ENCODE results near the gene TTN. TPM values are rescaled to one million over a fixed set of nuclear protein-coding genes. Genes with fewer than 3 reads are reported as not detected.

Gene TTN
- total RNA-seq, 6 donors from 2014 or later, result 13.8 to 895 (median 119) TPM

- H3K36me3 ChIP-seq, result peaks cover 0 to 30% (median 3%) of the 10 kb centered on the region in 4 donors
- H3K27ac ChIP-seq, result no peak overlapping the region
- no peaks in the 10 kb centered on the region for H3K27me3 ChIP-seq
- ATAC-seq (ENCODE audit: low FRiP score in 2 of 2), result no peak
- DNase-seq, result no peak
- WGBS, 2 donors, result 80 to 82% methylated on average over 3 of the region's 3 CpGs
- no peak overlapping the region for H3K4me3 ChIP-seq
- H3K4me1 ChIP-seq, result peaks cover 19 to 40% (median 39%) of the 10 kb centered on the region in 4 donors
- H3K9me3 ChIP-seq, result no peaks in the 10 kb centered on the region
- TF ChIP-seq POLR2AphosphoS5 (IDR thresholded peaks at IDR 0.05) (no peak), CTCF (IDR thresholded peaks at IDR 0.05) (no peak), POLR2A (IDR thresholded peaks at IDR 0.05) (no peak), EP300 (IDR thresholded peaks at IDR 0.05) (no peak)
Measured at GRCh38 chr2:178485356-178485755, 321.9 kb downstream of the TTN start.

GRCh38 chr2:178484245-178485041 is 322.8 kb downstream of the TTN start:
- 56 to 58% methylated on average over 6 of the region's 6 CpGs for WGBS, 2 donors
- no peaks in the 10 kb centered on the region for H3K9me3 ChIP-seq
- peaks cover 0 to 21% (median 3%) of the 10 kb centered on the region in 4 donors for H3K36me3 ChIP-seq
- ATAC-seq (ENCODE audit: low FRiP score in 2 of 2), result no peak
- no peaks in the 10 kb centered on the region for H3K27me3 ChIP-seq
- H3K4me1 ChIP-seq, result peaks cover 25 to 45% (median 44%) of the 10 kb centered on the region in 4 donors
- no peak overlapping the region for H3K4me3 ChIP-seq
- H3K27ac ChIP-seq, result no peak overlapping the region
- DNase-seq, result no peak
- TF ChIP-seq CTCF (IDR thresholded peaks at IDR 0.05) (no peak), POLR2A (IDR thresholded peaks at IDR 0.05) (no peak), POLR2AphosphoS5 (IDR thresholded peaks at IDR 0.05) (no peak), EP300 (IDR thresholded peaks at IDR 0.05) (no peak)

GRCh38 chr2:178482437-178482836 is 324.8 kb downstream of the TTN start:
- Histone ChIP-seq H3K4me3 (no peak overlapping the region), H3K27ac (no peak overlapping the region), H3K9me3 (no peaks in the 10 kb centered on the region), H3K36me3 (peaks cover 0 to 8% (median 3%) of the 10 kb centered on the region in 4 donors), H3K4me1 (peaks cover 29 to 53% (median 52%) of the 10 kb centered on the region in 4 donors), H3K27me3 (no peaks in the 10 kb centered on the region)
- WGBS, 2 donors, result 88 to 90% methylated on average over 4 of the region's 4 CpGs
- ATAC-seq (ENCODE audit: low FRiP score in 2 of 2) (no peak), DNase-seq (no peak)
- TF ChIP-seq CTCF (IDR thresholded peaks at IDR 0.05), result no peak
- TF ChIP-seq POLR2AphosphoS5 (IDR thresholded peaks at IDR 0.05), result no peak
- TF ChIP-seq EP300 (IDR thresholded peaks at IDR 0.05), result no peak
- TF ChIP-seq POLR2A (IDR thresholded peaks at IDR 0.05), result no peak

- peak; percentile 96 for ATAC-seq (ENCODE audit: low FRiP score in 2 of 2)
- H3K4me3 ChIP-seq, result peak within 1 kb of the TSS; percentile 68 to 91 (median 86)
- H3K4me1 ChIP-seq, result peaks cover 29 to 58% (median 52%) of the 10 kb centered on the region in 4 donors
- 0% methylated on average over 17 to 53 of the region's 92 CpGs for WGBS, 2 donors
- peak in 3 of 4 donors; percentile 87 to 93 (median 88) for TF ChIP-seq POLR2A (IDR thresholded peaks at IDR 0.05)
- peak in 1 of 6 experiments; percentile 38 for TF ChIP-seq CTCF (IDR thresholded peaks at IDR 0.05)
- TF ChIP-seq EP300 (IDR thresholded peaks at IDR 0.05), result peak in 1 of 4 donors; percentile 16
- peak; percentile 63 to 92 for TF ChIP-seq POLR2AphosphoS5 (IDR thresholded peaks at IDR 0.05)
- no peaks in the 10 kb centered on the region for H3K9me3 ChIP-seq
- no peaks in the 10 kb centered on the region for H3K27me3 ChIP-seq
- peak within 1 kb of the TSS; percentile 89 to 97 (median 94) for H3K27ac ChIP-seq
- H3K36me3 ChIP-seq, result no peaks in the 10 kb centered on the region
- DNase-seq, result peak; percentile 97 to 98
Measured at GRCh38 chr2:178480227-178481181, 326.7 kb downstream of the TTN start, which contains the start of gene PLEKHA3. TSS of gene PLEKHA3 (plus strand) at chr2:178480457. CDS start at chr2:178480870, 413 bp downstream.

All from upper lobe of left lung (tissue), 6 donors.